K562 (cell line): Measurements from ENCODE around the gene SERPINE1. TPM values are rescaled to one million over a fixed set of nuclear protein-coding genes. Genes with fewer than 3 reads are reported as not detected.
A peak's percentile ranks its signal among the peaks of the same experiment; 100 is the strongest.

Experiments used
- CEBPB ChIP-seq: fragments of 450-650 bp; IDR thresholded peaks from 2 replicates; pipeline ENCODE4 v1.6.1; 2016; ENCODE audit warnings: missing genetic modification characterization, missing compliant biosample characterization
- ELF4 ChIP-seq: fragments of 450-650 bp; formaldehyde crosslinking; IDR thresholded peaks from 2 replicates; pipeline ENCODE4 v1.4.0; 2022; ENCODE audit warnings: missing genetic modification characterization
- RAD51 ChIP-seq: fragments of 450-650 bp; IDR thresholded peaks from 2 replicates; pipeline ENCODE4 v1.7.1; 2016; ENCODE audit warnings: low read depth, mild to moderate bottlenecking, borderline replicate concordance
- SIN3A ChIP-seq, 2 experiments: fragments of 150-350 bp in 1 of 2; IDR thresholded peaks; 2 replicates each; pipeline ENCODE4 v1.6.1; 2011 to 2016; ENCODE audit warnings: borderline replicate concordance in 2 of 2, low read depth in 2 of 2, low read length in 2 of 2, mild to moderate bottlenecking in 2 of 2, moderate library complexity in 2 of 2; ENCODE audit not compliant: control insufficient read depth in 1 of 2
- SIN3B ChIP-seq: fragments of 450-650 bp; IDR thresholded peaks from 2 replicates; pipeline ENCODE4 v1.6.1; 2017; ENCODE audit warnings: low read depth, mild to moderate bottlenecking, moderate library complexity
- WHSC1 ChIP-seq: IDR thresholded peaks from one replicate; pipeline ENCODE4 v1.6.1; 2012; ENCODE audit warnings: low read length, control low read depth, inconsistent platforms
- ZNF224 ChIP-seq: sonication (generic); formaldehyde crosslinking; IDR thresholded peaks from 2 replicates; pipeline ENCODE4 v1.8.0; 2022; ENCODE audit warnings: mild to moderate bottlenecking, missing genetic modification reagents
- ZNF23 ChIP-seq: fragments of 250-450 bp; sonication (Bioruptor Pico); IDR thresholded peaks from 2 replicates; pipeline ENCODE4 v1.4.0; 2020; ENCODE audit warnings: mild to moderate bottlenecking
- ZNF354B ChIP-seq: fragments of 250-450 bp; sonication (Bioruptor Pico); IDR thresholded peaks from 2 replicates; pipeline ENCODE4 v1.4.0; 2020
- polyA plus RNA-seq, 8 experiments: library from polyadenylated mRNA; depleted of rRNA in 4 of 8; stranded (reverse) in 5 of 8; unstranded in 3 of 8; fragments of >200 nt; fragmentation: Nextera tagmentation in 2 of 8; fragmentation: Illumina TruSeq in 1 of 8; extraction: Ambion mirVana in 2 of 8; extraction: Trizol in 1 of 8; gene quantifications; 2 replicates each; pipeline versions ENCODE4 v1.2.1 to v1.2.3, GENCODE V29; 2011 to 2014; ENCODE audit warnings: inconsistent platforms in 1 of 8, missing spikeins in 1 of 8
- total RNA-seq, 7 experiments: library from RNA; depleted of rRNA in 6 of 7; stranded (reverse); fragments of >200 nt in 6 of 7; fragmentation: Illumina TruSeq in 2 of 7; extraction: Trizol in 2 of 7; gene quantifications; 2 replicates each; pipeline versions ENCODE4 v1.2.1 to v1.2.3, GENCODE V29; 2011 to 2021; ENCODE audit warnings: low replicate concordance in 1 of 7
- TF ChIP-seq, protein P1 (sequence below): fragments of 450-650 bp; IDR thresholded peaks from 2 replicates; pipeline ENCODE4 v1.6.1; 2014; ENCODE audit warnings: low read depth, mild to moderate bottlenecking, moderate library complexity, borderline replicate concordance
- TF ChIP-seq, protein P2 (sequence below), 3 experiments: fragments of 200-800 bp in 1 of 3; fragments of 250-450 bp in 1 of 3; fragments of 450-650 bp in 1 of 3; sonication (Bioruptor Pico) in 1 of 3; sonication (Bioruptor generic) in 1 of 3; formaldehyde crosslinking in 1 of 3; IDR thresholded peaks; 2 replicates each; pipeline versions ENCODE4 v1.6.1 to v1.8.0; 2016 to 2022; ENCODE audit warnings: mild to moderate bottlenecking in 2 of 3, missing genetic modification characterization in 2 of 3, missing compliant biosample characterization in 1 of 3, moderate library complexity in 1 of 3
- TF ChIP-seq, protein P3 (sequence below): fragments of 450-650 bp; IDR thresholded peaks from 2 replicates; pipeline ENCODE4 v1.6.1; 2016; ENCODE audit warnings: missing biosample characterization, missing genetic modification characterization
- TF ChIP-seq, protein P4 (sequence below): fragments of 250-450 bp; sonication (Bioruptor Pico); IDR thresholded peaks from 2 replicates; pipeline ENCODE4 v1.8.0; 2022; ENCODE audit warnings: inconsistent platforms, mild to moderate bottlenecking, moderate library complexity, borderline replicate concordance
- TF ChIP-seq, protein P5 (sequence below): sonication (generic); formaldehyde crosslinking; IDR thresholded peaks from 2 replicates; pipeline ENCODE4 v1.8.0; 2022; ENCODE audit warnings: missing genetic modification reagents, mild to moderate bottlenecking, borderline replicate concordance

SERPINE1 gene
- total and polyA plus RNA-seq, 9 of the 15 experiments (the other 6 are each of a cell fraction or from before 2014, with no cell fraction given), result 0.22 to 4.8 (median 0.91) TPM

DNA sequence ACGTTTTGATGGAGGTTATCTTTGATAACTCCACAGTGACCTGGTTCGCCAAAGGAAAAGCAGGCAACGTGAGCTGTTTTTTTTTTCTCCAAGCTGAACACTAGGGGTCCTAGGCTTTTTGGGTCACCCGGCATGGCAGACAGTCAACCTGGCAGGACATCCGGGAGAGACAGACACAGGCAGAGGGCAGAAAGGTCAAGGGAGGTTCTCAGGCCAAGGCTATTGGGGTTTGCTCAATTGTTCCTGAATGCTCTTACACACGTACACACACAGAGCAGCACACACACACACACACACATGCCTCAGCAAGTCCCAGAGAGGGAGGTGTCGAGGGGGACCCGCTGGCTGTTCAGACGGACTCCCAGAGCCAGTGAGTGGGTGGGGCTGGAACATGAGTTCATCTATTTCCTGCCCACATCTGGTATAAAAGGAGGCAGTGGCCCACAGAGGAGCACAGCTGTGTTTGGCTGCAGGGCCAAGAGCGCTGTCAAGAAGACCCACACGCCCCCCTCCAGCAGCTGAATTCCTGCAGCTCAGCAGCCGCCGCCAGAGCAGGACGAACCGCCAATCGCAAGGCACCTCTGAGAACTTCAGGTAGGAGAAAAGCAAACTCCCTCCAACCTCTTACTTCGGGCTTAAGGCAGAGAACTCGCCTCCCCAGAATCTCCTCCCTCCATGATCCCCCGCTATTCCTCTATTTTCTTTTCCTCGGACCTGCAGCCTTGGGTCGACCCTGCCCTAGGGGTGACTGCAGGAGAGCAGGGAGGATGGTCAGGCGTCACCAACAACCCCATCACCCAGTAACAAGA, at the start of gene SERPINE1 (continued):
- TF ChIP-seq ZNF23 (CRISPR knock-in tag) (no peak), WHSC1 (no peak), CEBPB (tag) (no peak), SIN3B (no peak), ZNF224 (no peak), ELF4 (CRISPR knock-in tag) (0 out of 2 replicates have a peak, but pooled peaks have one; percentile 48), SIN3A (IDR thresholded peaks at IDR 0.05; ENCODE audit: borderline replicate concordance in 2 of 2, control insufficient read depth in 1 of 2, low read depth in 2 of 2, low read length in 2 of 2) (no peak), RAD51 (no peak), ZNF354B (CRISPR knock-in tag) (no peak)
- TF ChIP-seq, protein P1, sequence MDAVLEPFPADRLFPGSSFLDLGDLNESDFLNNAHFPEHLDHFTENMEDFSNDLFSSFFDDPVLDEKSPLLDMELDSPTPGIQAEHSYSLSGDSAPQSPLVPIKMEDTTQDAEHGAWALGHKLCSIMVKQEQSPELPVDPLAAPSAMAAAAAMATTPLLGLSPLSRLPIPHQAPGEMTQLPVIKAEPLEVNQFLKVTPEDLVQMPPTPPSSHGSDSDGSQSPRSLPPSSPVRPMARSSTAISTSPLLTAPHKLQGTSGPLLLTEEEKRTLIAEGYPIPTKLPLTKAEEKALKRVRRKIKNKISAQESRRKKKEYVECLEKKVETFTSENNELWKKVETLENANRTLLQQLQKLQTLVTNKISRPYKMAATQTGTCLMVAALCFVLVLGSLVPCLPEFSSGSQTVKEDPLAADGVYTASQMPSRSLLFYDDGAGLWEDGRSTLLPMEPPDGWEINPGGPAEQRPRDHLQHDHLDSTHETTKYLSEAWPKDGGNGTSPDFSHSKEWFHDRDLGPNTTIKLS, result no peak
- TF ChIP-seq, protein P2, sequence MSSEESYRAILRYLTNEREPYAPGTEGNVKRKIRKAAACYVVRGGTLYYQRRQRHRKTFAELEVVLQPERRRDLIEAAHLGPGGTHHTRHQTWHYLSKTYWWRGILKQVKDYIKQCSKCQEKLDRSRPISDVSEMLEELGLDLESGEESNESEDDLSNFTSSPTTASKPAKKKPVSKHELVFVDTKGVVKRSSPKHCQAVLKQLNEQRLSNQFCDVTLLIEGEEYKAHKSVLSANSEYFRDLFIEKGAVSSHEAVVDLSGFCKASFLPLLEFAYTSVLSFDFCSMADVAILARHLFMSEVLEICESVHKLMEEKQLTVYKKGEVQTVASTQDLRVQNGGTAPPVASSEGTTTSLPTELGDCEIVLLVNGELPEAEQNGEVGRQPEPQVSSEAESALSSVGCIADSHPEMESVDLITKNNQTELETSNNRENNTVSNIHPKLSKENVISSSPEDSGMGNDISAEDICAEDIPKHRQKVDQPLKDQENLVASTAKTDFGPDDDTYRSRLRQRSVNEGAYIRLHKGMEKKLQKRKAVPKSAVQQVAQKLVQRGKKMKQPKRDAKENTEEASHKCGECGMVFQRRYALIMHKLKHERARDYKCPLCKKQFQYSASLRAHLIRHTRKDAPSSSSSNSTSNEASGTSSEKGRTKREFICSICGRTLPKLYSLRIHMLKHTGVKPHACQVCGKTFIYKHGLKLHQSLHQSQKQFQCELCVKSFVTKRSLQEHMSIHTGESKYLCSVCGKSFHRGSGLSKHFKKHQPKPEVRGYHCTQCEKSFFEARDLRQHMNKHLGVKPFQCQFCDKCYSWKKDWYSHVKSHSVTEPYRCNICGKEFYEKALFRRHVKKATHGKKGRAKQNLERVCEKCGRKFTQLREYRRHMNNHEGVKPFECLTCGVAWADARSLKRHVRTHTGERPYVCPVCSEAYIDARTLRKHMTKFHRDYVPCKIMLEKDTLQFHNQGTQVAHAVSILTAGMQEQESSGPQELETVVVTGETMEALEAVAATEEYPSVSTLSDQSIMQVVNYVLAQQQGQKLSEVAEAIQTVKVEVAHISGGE (CRISPR knock-in tag; IDR thresholded peaks at IDR 0.05), result 0 out of 6 replicates have a peak, but pooled peaks of 1 of the 3 experiments have one; percentile 32
- TF ChIP-seq, protein P3, sequence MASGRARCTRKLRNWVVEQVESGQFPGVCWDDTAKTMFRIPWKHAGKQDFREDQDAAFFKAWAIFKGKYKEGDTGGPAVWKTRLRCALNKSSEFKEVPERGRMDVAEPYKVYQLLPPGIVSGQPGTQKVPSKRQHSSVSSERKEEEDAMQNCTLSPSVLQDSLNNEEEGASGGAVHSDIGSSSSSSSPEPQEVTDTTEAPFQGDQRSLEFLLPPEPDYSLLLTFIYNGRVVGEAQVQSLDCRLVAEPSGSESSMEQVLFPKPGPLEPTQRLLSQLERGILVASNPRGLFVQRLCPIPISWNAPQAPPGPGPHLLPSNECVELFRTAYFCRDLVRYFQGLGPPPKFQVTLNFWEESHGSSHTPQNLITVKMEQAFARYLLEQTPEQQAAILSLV, result peak; percentile 18; the same call in 1 of the 2 replicates
- TF ChIP-seq, protein P4, sequence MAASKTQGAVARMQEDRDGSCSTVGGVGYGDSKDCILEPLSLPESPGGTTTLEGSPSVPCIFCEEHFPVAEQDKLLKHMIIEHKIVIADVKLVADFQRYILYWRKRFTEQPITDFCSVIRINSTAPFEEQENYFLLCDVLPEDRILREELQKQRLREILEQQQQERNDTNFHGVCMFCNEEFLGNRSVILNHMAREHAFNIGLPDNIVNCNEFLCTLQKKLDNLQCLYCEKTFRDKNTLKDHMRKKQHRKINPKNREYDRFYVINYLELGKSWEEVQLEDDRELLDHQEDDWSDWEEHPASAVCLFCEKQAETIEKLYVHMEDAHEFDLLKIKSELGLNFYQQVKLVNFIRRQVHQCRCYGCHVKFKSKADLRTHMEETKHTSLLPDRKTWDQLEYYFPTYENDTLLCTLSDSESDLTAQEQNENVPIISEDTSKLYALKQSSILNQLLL (CRISPR knock-in tag), result no peak
- TF ChIP-seq, protein P5, sequence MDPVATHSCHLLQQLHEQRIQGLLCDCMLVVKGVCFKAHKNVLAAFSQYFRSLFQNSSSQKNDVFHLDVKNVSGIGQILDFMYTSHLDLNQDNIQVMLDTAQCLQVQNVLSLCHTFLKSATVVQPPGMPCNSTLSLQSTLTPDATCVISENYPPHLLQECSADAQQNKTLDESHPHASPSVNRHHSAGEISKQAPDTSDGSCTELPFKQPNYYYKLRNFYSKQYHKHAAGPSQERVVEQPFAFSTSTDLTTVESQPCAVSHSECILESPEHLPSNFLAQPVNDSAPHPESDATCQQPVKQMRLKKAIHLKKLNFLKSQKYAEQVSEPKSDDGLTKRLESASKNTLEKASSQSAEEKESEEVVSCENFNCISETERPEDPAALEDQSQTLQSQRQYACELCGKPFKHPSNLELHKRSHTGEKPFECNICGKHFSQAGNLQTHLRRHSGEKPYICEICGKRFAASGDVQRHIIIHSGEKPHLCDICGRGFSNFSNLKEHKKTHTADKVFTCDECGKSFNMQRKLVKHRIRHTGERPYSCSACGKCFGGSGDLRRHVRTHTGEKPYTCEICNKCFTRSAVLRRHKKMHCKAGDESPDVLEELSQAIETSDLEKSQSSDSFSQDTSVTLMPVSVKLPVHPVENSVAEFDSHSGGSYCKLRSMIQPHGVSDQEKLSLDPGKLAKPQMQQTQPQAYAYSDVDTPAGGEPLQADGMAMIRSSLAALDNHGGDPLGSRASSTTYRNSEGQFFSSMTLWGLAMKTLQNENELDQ (CRISPR knock-in tag), result no peak
